Liver (tissue), 3 donors: ENCODE results near the gene MARK3.

Experiments
- CTCF ChIP-seq: fragments of 150-350 bp; IDR thresholded peaks from 2 replicates; pipeline ENCODE4 v1.5.1; 2017; ENCODE audit warnings: improper control_type of control experiment, low read depth, low read length; ENCODE audit not compliant: missing input control
- EGR1 ChIP-seq, 2 donors: IDR thresholded peaks; 2 replicates each; pipeline ENCODE4 v1.6.1; 2016 to 2018; ENCODE audit warnings: antibody characterized with exemption in 2 of 2, low read depth in 2 of 2
- GABPA ChIP-seq, 2 donors: IDR thresholded peaks in 1 of 2; conservative IDR thresholded peaks in 1 of 2; 2 replicates each; pipeline ENCODE4 v1.6.1; 2016; ENCODE audit warnings: antibody characterized with exemption in 2 of 2, mild to moderate bottlenecking in 1 of 2, moderate library complexity in 1 of 2
- JUND ChIP-seq, 2 donors: IDR thresholded peaks; 2 replicates each; pipeline ENCODE4 v1.6.1; 2016; ENCODE audit warnings: antibody characterized with exemption in 2 of 2
- NR2F2 ChIP-seq: IDR thresholded peaks from 2 replicates; pipeline ENCODE4 v1.6.1; 2016; ENCODE audit warnings: antibody characterized with exemption
- RAD21 ChIP-seq, 2 donors: IDR thresholded peaks; 2 replicates each; pipeline ENCODE4 v1.6.1; 2016; ENCODE audit warnings: antibody characterized with exemption in 2 of 2, mild to moderate bottlenecking in 2 of 2
- TAF1 ChIP-seq: conservative IDR thresholded peaks from 2 replicates; pipeline ENCODE4 v1.6.1; 2016; ENCODE audit warnings: antibody characterized with exemption, mild to moderate bottlenecking
- TF ChIP-seq, protein P1 (sequence below): IDR thresholded peaks from 2 replicates; pipeline ENCODE4 v1.6.1; 2016; ENCODE audit warnings: antibody characterized with exemption
- TF ChIP-seq, protein P2 (sequence below): IDR thresholded peaks from 2 replicates; pipeline ENCODE4 v1.6.1; 2016; ENCODE audit warnings: antibody characterized with exemption
- TF ChIP-seq, protein P3 (sequence below): IDR thresholded peaks from 2 replicates; pipeline ENCODE4 v1.6.1; 2016; ENCODE audit warnings: antibody characterized with exemption
- TF ChIP-seq, protein P4 (sequence below): IDR thresholded peaks from 2 replicates; pipeline ENCODE4 v1.6.1; 2016; ENCODE audit warnings: antibody characterized with exemption, mild to moderate bottlenecking
- donor health status: healthy.
- donor health status: healthy.

DNA sequence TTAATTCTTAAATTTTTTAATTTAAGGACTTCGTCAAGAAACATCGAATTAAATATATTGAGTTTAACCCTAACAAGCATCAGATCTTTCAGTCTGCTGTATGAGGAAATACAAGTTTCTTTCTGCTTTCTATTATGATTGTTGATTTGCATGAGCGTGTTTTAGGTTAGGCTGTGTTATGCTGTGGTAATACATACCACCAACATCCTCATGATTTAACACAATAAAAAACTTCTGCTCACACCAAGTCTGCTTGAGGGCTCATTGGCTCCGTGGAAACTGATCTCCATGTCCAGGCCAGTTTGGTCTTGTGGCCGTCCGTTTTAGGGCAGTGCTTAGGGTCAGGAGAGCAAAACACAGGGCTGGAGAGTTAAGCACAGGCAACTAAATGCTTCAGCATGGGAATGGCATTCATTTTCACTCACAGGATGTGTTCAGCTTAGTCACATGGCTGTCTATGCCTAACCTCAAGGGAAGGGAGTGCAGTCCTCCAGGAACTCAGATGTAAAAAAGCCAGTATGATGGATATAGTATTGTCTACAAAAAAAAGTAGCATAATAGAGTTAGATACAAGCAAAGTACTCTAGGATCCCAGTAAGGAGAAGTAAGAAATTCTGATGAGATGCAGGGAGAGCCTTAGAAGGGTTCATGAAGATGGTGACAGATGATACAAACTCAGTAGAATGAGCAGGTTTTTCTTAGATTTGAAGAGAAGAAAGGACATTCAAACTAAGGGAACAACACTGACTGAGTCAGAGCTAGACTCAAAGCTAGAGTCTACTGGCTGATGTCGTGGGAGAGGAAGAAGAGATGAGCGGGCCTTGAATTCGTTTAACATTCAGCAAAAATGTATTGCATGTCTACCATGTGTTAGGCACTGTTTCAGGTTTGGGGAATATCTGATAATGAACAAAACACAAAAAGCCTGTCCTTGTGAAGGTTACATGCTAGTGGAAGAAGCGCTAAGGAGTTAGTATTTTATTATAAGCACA, 16.3 kb downstream of the MARK3 start:
- TF ChIP-seq CTCF (no peak), EGR1 (IDR thresholded peaks at IDR 0.05; ENCODE audit: low read depth in 2 of 2) (no peak), TAF1 (no peak), JUND (IDR thresholded peaks at IDR 0.05) (no peak), GABPA (IDR thresholded peaks at IDR 0.05 in 1 of 2, conservative IDR thresholded peaks at IDR 0.05 in 1 of 2) (no peak), RAD21 (IDR thresholded peaks at IDR 0.05) (no peak), NR2F2 (no peak)
- TF ChIP-seq, protein P1, sequence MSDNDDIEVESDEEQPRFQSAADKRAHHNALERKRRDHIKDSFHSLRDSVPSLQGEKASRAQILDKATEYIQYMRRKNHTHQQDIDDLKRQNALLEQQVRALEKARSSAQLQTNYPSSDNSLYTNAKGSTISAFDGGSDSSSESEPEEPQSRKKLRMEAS = no peak
- TF ChIP-seq, protein P2, sequence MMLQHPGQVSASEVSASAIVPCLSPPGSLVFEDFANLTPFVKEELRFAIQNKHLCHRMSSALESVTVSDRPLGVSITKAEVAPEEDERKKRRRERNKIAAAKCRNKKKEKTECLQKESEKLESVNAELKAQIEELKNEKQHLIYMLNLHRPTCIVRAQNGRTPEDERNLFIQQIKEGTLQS = no peak
- TF ChIP-seq, protein P3, sequence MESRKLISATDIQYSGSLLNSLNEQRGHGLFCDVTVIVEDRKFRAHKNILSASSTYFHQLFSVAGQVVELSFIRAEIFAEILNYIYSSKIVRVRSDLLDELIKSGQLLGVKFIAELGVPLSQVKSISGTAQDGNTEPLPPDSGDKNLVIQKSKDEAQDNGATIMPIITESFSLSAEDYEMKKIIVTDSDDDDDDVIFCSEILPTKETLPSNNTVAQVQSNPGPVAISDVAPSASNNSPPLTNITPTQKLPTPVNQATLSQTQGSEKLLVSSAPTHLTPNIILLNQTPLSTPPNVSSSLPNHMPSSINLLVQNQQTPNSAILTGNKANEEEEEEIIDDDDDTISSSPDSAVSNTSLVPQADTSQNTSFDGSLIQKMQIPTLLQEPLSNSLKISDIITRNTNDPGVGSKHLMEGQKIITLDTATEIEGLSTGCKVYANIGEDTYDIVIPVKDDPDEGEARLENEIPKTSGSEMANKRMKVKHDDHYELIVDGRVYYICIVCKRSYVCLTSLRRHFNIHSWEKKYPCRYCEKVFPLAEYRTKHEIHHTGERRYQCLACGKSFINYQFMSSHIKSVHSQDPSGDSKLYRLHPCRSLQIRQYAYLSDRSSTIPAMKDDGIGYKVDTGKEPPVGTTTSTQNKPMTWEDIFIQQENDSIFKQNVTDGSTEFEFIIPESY = no peak
- TF ChIP-seq, protein P4, sequence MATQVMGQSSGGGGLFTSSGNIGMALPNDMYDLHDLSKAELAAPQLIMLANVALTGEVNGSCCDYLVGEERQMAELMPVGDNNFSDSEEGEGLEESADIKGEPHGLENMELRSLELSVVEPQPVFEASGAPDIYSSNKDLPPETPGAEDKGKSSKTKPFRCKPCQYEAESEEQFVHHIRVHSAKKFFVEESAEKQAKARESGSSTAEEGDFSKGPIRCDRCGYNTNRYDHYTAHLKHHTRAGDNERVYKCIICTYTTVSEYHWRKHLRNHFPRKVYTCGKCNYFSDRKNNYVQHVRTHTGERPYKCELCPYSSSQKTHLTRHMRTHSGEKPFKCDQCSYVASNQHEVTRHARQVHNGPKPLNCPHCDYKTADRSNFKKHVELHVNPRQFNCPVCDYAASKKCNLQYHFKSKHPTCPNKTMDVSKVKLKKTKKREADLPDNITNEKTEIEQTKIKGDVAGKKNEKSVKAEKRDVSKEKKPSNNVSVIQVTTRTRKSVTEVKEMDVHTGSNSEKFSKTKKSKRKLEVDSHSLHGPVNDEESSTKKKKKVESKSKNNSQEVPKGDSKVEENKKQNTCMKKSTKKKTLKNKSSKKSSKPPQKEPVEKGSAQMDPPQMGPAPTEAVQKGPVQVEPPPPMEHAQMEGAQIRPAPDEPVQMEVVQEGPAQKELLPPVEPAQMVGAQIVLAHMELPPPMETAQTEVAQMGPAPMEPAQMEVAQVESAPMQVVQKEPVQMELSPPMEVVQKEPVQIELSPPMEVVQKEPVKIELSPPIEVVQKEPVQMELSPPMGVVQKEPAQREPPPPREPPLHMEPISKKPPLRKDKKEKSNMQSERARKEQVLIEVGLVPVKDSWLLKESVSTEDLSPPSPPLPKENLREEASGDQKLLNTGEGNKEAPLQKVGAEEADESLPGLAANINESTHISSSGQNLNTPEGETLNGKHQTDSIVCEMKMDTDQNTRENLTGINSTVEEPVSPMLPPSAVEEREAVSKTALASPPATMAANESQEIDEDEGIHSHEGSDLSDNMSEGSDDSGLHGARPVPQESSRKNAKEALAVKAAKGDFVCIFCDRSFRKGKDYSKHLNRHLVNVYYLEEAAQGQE = no peak
